ENCODE results near the gene HS3ST5.

DNA sequence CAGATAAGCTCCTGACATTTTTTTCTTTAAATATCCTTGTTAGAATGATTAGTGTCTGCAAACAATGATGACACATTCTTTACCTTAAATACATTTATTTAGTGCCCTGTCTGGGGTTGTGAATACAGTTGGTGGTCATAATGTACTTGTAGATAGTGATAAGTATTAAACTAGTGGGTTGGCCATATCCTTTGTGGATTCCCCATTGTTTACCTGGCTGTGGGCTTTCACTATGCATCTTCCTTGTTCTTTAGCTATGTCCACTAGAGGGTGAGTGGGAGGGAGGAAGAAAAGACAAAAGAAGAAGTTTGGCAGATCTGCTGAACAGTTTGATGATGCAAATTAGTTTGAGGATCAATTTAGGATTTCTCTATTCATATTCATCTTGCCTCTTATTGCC is 15.7 kb downstream of the HS3ST5 start:
- TF ChIP-seq, protein P1, sequence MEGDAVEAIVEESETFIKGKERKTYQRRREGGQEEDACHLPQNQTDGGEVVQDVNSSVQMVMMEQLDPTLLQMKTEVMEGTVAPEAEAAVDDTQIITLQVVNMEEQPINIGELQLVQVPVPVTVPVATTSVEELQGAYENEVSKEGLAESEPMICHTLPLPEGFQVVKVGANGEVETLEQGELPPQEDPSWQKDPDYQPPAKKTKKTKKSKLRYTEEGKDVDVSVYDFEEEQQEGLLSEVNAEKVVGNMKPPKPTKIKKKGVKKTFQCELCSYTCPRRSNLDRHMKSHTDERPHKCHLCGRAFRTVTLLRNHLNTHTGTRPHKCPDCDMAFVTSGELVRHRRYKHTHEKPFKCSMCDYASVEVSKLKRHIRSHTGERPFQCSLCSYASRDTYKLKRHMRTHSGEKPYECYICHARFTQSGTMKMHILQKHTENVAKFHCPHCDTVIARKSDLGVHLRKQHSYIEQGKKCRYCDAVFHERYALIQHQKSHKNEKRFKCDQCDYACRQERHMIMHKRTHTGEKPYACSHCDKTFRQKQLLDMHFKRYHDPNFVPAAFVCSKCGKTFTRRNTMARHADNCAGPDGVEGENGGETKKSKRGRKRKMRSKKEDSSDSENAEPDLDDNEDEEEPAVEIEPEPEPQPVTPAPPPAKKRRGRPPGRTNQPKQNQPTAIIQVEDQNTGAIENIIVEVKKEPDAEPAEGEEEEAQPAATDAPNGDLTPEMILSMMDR (optimal IDR thresholded peaks at IDR 0.05 in 1 of 3, IDR thresholded peaks at IDR 0.05 in 1 of 3, conservative IDR thresholded peaks at IDR 0.05 in 1 of 3; ENCODE audit: extremely low read depth in 1 of 3, insufficient read depth in 2 of 3, low read length in 3 of 3), result peak in 1 of 3 experiments; percentile 16
- TF ChIP-seq EZH2 (IDR thresholded peaks at IDR 0.05; ENCODE audit: low read length), result no peak
